T-cell (primary cell): ENCODE data around the gene AP3M1. TPM values are rescaled to one million over a fixed set of nuclear protein-coding genes. Genes with fewer than 3 reads are reported as not detected.

Experiments used
- ATAC-seq, 4 experiments: fragments of 200-7000 bp in 3 of 4; fragments of 150-1000 bp in 1 of 4; cut with Tn5 transposase; replicated peaks in 1 of 4; 1 replicate in 3 of 4; 2 replicates in 1 of 4; pipeline ENCODE4 v1.10.0; 2021; ENCODE audit warnings: moderate library complexity in 3 of 4, mild to moderate bottlenecking in 2 of 4, moderate number of reproducible peaks in 1 of 4
- CTCF ChIA-PET, 2 donors: fragments of 300-600 bp; sonication (Branson Sonifier 250); formaldehyde crosslinking; loops; one replicate each; lab custom pipeline; 2022; ENCODE audit warnings: antibody characterized with exemption in 2 of 2; lab: Charles Lee
- POLR2A ChIA-PET, 2 donors: fragments of 300-600 bp; sonication (Branson Sonifier 250); formaldehyde crosslinking; loops; one replicate each; lab custom pipeline; 2022; ENCODE audit warnings: antibody characterized with exemption in 2 of 2; lab: Charles Lee
- DNase-seq, 35 experiments: peaks; one replicate each; pipeline versions ENCODE4 v3.0.0 to v3.0.0-alpha.2; 2013 to 2023
- H3K27ac ChIP-seq: one replicate; pipeline ENCODE4 v1.5.1; 2013; ENCODE audit warnings: low read length
- H3K27me3 ChIP-seq, 2 experiments: replicated peaks in 1 of 2; 1 replicate in 1 of 2; 2 replicates in 1 of 2; pipeline versions ENCODE4 v1.6.1 to v1.7.0; 2013; ENCODE audit warnings: low read length in 1 of 2, mixed read lengths in 1 of 2; ENCODE audit not compliant: control insufficient read depth in 2 of 2, insufficient read depth in 2 of 2; ENCODE audit errors: extremely low read depth in 1 of 2
- H3K36me3 ChIP-seq, 2 donors: 1 replicate in 1 of 2; 2 replicates in 1 of 2; pipeline versions ENCODE4 v1.6.1 to v1.7.0; 2013; ENCODE audit warnings: low read length in 1 of 2; ENCODE audit not compliant: control insufficient read depth in 2 of 2, insufficient read depth in 1 of 2; ENCODE audit errors: extremely low read depth in 1 of 2
- H3K4me1 ChIP-seq, 2 experiments: 1 replicate in 1 of 2; 2 replicates in 1 of 2; pipeline versions ENCODE4 v1.6.1 to v1.7.0; 2013; ENCODE audit warnings: low read length in 2 of 2, mixed read lengths in 1 of 2; ENCODE audit not compliant: insufficient read depth in 2 of 2, control insufficient read depth in 1 of 2; ENCODE audit errors: extremely low read depth in 1 of 2
- H3K4me3 ChIP-seq, 2 donors: 1 replicate in 1 of 2; 2 replicates in 1 of 2; pipeline versions ENCODE4 v1.5.1 to v1.7.0; 2013; ENCODE audit warnings: mild to moderate bottlenecking in 2 of 2, low read length in 1 of 2, moderate library complexity in 1 of 2; ENCODE audit not compliant: control insufficient read depth in 1 of 2; ENCODE audit errors: extremely low read depth in 1 of 2
- H3K9me3 ChIP-seq: 2 replicates; pipeline ENCODE4 v1.7.0; 2013
- H3K27ac Mint-ChIP-seq, 2 donors: one replicate each; pipeline ENCODE4 v1.8.0; 2020 to 2021; ENCODE audit warnings: mild to moderate bottlenecking in 2 of 2, mixed read lengths in 2 of 2
- H3K27me3 Mint-ChIP-seq, 2 donors: one replicate each; pipeline ENCODE4 v1.8.0; 2021 to 2022; ENCODE audit warnings: mixed read lengths in 2 of 2
- H3K36me3 Mint-ChIP-seq: one replicate; pipeline ENCODE4 v1.8.0; 2021; ENCODE audit warnings: mixed read lengths
- H3K4me1 Mint-ChIP-seq, 3 donors: one replicate each; pipeline ENCODE4 v1.8.0; 2020 to 2022; ENCODE audit warnings: mixed read lengths in 3 of 3, mild to moderate bottlenecking in 1 of 3
- H3K4me3 Mint-ChIP-seq, 3 donors: one replicate each; pipeline ENCODE4 v1.8.0; 2020 to 2022; ENCODE audit warnings: mild to moderate bottlenecking in 3 of 3, mixed read lengths in 3 of 3, moderate library complexity in 3 of 3
- H3K9me3 Mint-ChIP-seq, 3 donors: one replicate each; pipeline ENCODE4 v1.8.0; 2020 to 2022; ENCODE audit warnings: mixed read lengths in 3 of 3
- WGBS: methylation state at CpG from one replicate; pipeline ENCODE4 v1.1.5; 2013; ENCODE audit warnings: missing lambda C conversion rate; ENCODE audit not compliant: insufficient coverage; 5-methylcytosine and 5-hydroxymethylcytosine counted together
- total RNA-seq, 35 experiments: library from RNA in 6 of 35; stranded (reverse) in 6 of 35; fragments of 120-200 nt in 1 of 35; gene quantifications; one replicate each; pipeline versions ENCODE4 v1.2.1 to v1.2.4 and lab custom pipeline; 2013 to 2026

The AP3M1 gene
- total RNA-seq, 5 donors from 2014 or later (not counting 1 experiment from before 2014, with no cell fraction given): 25.8 to 37.1 (median 33.9) TPM

- H3K36me3 Mint-ChIP-seq: peaks cover 68% of the 10 kb centered on the region
- ATAC-seq: no peak
- no peaks in the 10 kb centered on the region for H3K27me3 Mint-ChIP-seq
- H3K9me3 Mint-ChIP-seq: no peaks in the 10 kb centered on the region
- 100% methylated on average over 3 of the region's 4 CpGs for WGBS
- peak overlapping the region; percentile 10 to 62 for H3K27ac Mint-ChIP-seq
- no peaks in the 10 kb centered on the region for H3K27me3 ChIP-seq
- no peaks in the 10 kb centered on the region for H3K4me1 Mint-ChIP-seq
- H3K4me1 ChIP-seq: no peaks in the 10 kb centered on the region
- CTCF ChIA-PET: interaction anchor here in 1 of 2 donors (0.8 to 1.4 kb wide), 2 partner anchors 26 to 106 kb away, joined by 3 read pairs; no protein-coding TSS in a partner anchor
- H3K4me3 ChIP-seq: no peak overlapping the region
- no peak overlapping the region for H3K27ac ChIP-seq
- no peaks in the 10 kb centered on the region for H3K9me3 ChIP-seq
- POLR2A ChIA-PET: no interaction called here
- peaks cover 9 to 81% of the 10 kb centered on the region in 2 donors for H3K36me3 ChIP-seq
- no peak overlapping the region for H3K4me3 Mint-ChIP-seq
- no peak for DNase-seq
These were observed 43.2 kb downstream of the AP3M1 start for GRCh38 chr10:74107391-74107790.

GRCh38 chr10:74104996-74105395, 45.6 kb downstream of the AP3M1 start:
- ChIA-PET CTCF (interaction anchor here in 1 of 2 donors (2.2 kb wide), 1 partner anchor 219 kb away, joined by 7 read pairs; no protein-coding TSS in a partner anchor), POLR2A (no interaction called here)
- H3K36me3 ChIP-seq: peaks cover 0 to 70% of the 10 kb centered on the region in 2 donors
- H3K27ac ChIP-seq: no peak overlapping the region
- no peaks in the 10 kb centered on the region for H3K9me3 ChIP-seq
- Mint-ChIP-seq H3K4me1 (no peaks in the 10 kb centered on the region), H3K36me3 (peaks cover 51% of the 10 kb centered on the region), H3K27ac (peak overlapping the region in 1 of 2 donors; percentile 11), H3K4me3 (no peak overlapping the region), H3K9me3 (no peaks in the 10 kb centered on the region), H3K27me3 (no peaks in the 10 kb centered on the region)
- ATAC-seq: no peak
- WGBS: 83% methylated on average over 2 of the region's 8 CpGs
- no peaks in the 10 kb centered on the region for H3K4me1 ChIP-seq
- H3K27me3 ChIP-seq: no peaks in the 10 kb centered on the region
- no peak overlapping the region for H3K4me3 ChIP-seq
- no peak for DNase-seq

GRCh38 chr10:74104480-74104879, 46.1 kb downstream of the AP3M1 start:
- no peak overlapping the region for H3K4me3 ChIP-seq

GRCh38 chr10:74103560-74104258, 46.9 kb downstream of the AP3M1 start:
- CTCF ChIA-PET: interaction anchor here in 1 of 2 donors (2.2 kb wide), 1 partner anchor 218 kb away, joined by 7 read pairs; no protein-coding TSS in a partner anchor
- Mint-ChIP-seq H3K27ac (no peak overlapping the region), H3K9me3 (no peaks in the 10 kb centered on the region), H3K4me3 (no peak overlapping the region), H3K36me3 (peaks cover 52% of the 10 kb centered on the region), H3K4me1 (peaks cover 0 to 3% (median 0%) of the 10 kb centered on the region in 3 donors), H3K27me3 (no peaks in the 10 kb centered on the region)
- no peak overlapping the region for H3K4me3 ChIP-seq
- no peaks in the 10 kb centered on the region for H3K27me3 ChIP-seq
- POLR2A ChIA-PET: interaction anchor here (0.5 kb wide), 2 partner anchors 8 to 19 kb away, joined by 3 read pairs; no protein-coding TSS in a partner anchor
- peaks cover 0 to 70% of the 10 kb centered on the region in 2 donors for H3K36me3 ChIP-seq
- H3K4me1 ChIP-seq: no peaks in the 10 kb centered on the region
- WGBS: 93% methylated on average over 6 of the region's 11 CpGs
- peak in 1 of 35 experiments; percentile 24 for DNase-seq
- H3K27ac ChIP-seq: no peak overlapping the region
- ATAC-seq: no peak
- H3K9me3 ChIP-seq: no peaks in the 10 kb centered on the region

More at GRCh38 chr10:74104480-74104879, 46.1 kb downstream of the AP3M1 start:
- H3K4me3 Mint-ChIP-seq: no peak overlapping the region
- no peak overlapping the region for H3K27ac ChIP-seq
- CTCF ChIA-PET: interaction anchor here in 1 of 2 donors (2.2 kb wide), 1 partner anchor 218 kb away, joined by 7 read pairs; no protein-coding TSS in a partner anchor
- H3K4me1 ChIP-seq: no peaks in the 10 kb centered on the region
- no peaks in the 10 kb centered on the region for H3K4me1 Mint-ChIP-seq
- peaks cover 48% of the 10 kb centered on the region for H3K36me3 Mint-ChIP-seq
- H3K9me3 Mint-ChIP-seq: no peaks in the 10 kb centered on the region
- H3K27me3 ChIP-seq: no peaks in the 10 kb centered on the region
- ATAC-seq: no peak
- WGBS: 91% methylated on average over 4 of the region's 5 CpGs
- no peaks in the 10 kb centered on the region for H3K9me3 ChIP-seq
- no peaks in the 10 kb centered on the region for H3K27me3 Mint-ChIP-seq
- no peak for DNase-seq
- POLR2A ChIA-PET: interaction anchor here in 1 of 2 donors (0.5 kb wide), 1 partner anchor 18 kb away, joined by 3 read pairs; no protein-coding TSS in a partner anchor
- H3K27ac Mint-ChIP-seq: no peak overlapping the region
- peaks cover 0 to 70% of the 10 kb centered on the region in 2 donors for H3K36me3 ChIP-seq

- Mint-ChIP-seq H3K9me3 (no peaks in the 10 kb centered on the region), H3K27me3 (no peaks in the 10 kb centered on the region), H3K36me3 (peaks cover 56% of the 10 kb centered on the region), H3K4me3 (no peak overlapping the region), H3K27ac (peak overlapping the region in 1 of 2 donors; percentile 50), H3K4me1 (peaks cover 0 to 3% (median 0%) of the 10 kb centered on the region in 3 donors)
- H3K36me3 ChIP-seq: peaks cover 6 to 67% of the 10 kb centered on the region in 2 donors
- H3K4me3 ChIP-seq: no peak overlapping the region
- H3K27me3 ChIP-seq: no peaks in the 10 kb centered on the region
- ATAC-seq (no peak), DNase-seq (no peak)
- ChIA-PET CTCF (interaction anchor here in 1 of 2 donors (1.2 kb wide), 1 partner anchor 19 kb away, joined by 4 read pairs; no protein-coding TSS in a partner anchor), POLR2A (interaction anchor here in 1 of 2 donors (0.6 kb wide), 1 partner anchor 562 kb away, joined by 3 read pairs; no protein-coding TSS in a partner anchor)
- WGBS: no CpG with 5 or more reads among the region's 3 CpGs
- no peak overlapping the region for H3K27ac ChIP-seq
- H3K4me1 ChIP-seq: no peaks in the 10 kb centered on the region
- H3K9me3 ChIP-seq: no peaks in the 10 kb centered on the region
These were observed 50.8 kb downstream of the AP3M1 start for GRCh38 chr10:74099836-74100235.

GRCh38 chr10:74099420-74099819, 51.2 kb downstream of the AP3M1 start:
- no peak for ATAC-seq
- 100% methylated on average over 3 of the region's 3 CpGs for WGBS
- no peak overlapping the region for H3K4me3 ChIP-seq
- peaks cover 6 to 67% of the 10 kb centered on the region in 2 donors for H3K36me3 ChIP-seq
- POLR2A ChIA-PET: no interaction called here
- Mint-ChIP-seq H3K27ac (peak overlapping the region; percentile 44 to 50), H3K4me1 (peaks cover 0 to 3% (median 0%) of the 10 kb centered on the region in 3 donors), H3K27me3 (no peaks in the 10 kb centered on the region), H3K36me3 (peaks cover 55% of the 10 kb centered on the region), H3K4me3 (no peak overlapping the region), H3K9me3 (no peaks in the 10 kb centered on the region)
- H3K27ac ChIP-seq: no peak overlapping the region
- CTCF ChIA-PET: interaction anchor here in 1 of 2 donors (0.5 to 1.2 kb wide), 2 partner anchors 10 to 18 kb away, joined by 3 to 4 read pairs; no protein-coding TSS in a partner anchor
- DNase-seq: no peak
- H3K9me3 ChIP-seq: no peaks in the 10 kb centered on the region
- H3K27me3 ChIP-seq: no peaks in the 10 kb centered on the region
- no peaks in the 10 kb centered on the region for H3K4me1 ChIP-seq
